ENCODE results near the gene BCAS1.

- TF ChIP-seq CTCF (conservative IDR thresholded peaks at IDR 0.05 in 1 of 2, IDR thresholded peaks at IDR 0.05 in 1 of 2; ENCODE audit: extremely low read depth in 1 of 2, insufficient read depth in 1 of 2, low read depth in 1 of 2, low read length in 2 of 2) (no peak), EZH2 (IDR thresholded peaks at IDR 0.05; ENCODE audit: borderline replicate concordance, low read length) (no peak)
Measured at GRCh38 chr20:53905820-53906191, 164.6 kb downstream of the BCAS1 start.
